T47D (cell line): Measurements from ENCODE around the gene HPS1.
A peak's percentile ranks its signal among the peaks of the same experiment; 100 is the strongest.

Source experiments
- DNase-seq, 2 experiments: peaks; one replicate each; pipeline versions ENCODE4 v3.0.0 to v3.0.0-alpha.2; 2011 to 2012; ENCODE audit warnings: low read depth in 1 of 2, low spot score in 1 of 2
- JUND ChIP-seq: IDR thresholded peaks from 2 replicates; pipeline ENCODE4 v1.6.1; 2012; ENCODE audit warnings: low read depth
- in situ Hi-C: cut with HindIII; loops from 2 replicates; pipeline ENCODE4 v1.10.0; 2016; ENCODE audit warnings: low sequenced_read_pairs, low pct_unique_long_range_greater_than_20kb

Gene HPS1

GRCh38 chr10:98380493-98381339, 66.0 kb downstream of the HPS1 start:
- no peak for DNase-seq
- in situ Hi-C loops, result no loop called here
- TF ChIP-seq JUND, result no peak

- in situ Hi-C loops, result no loop called here
- no peak for DNase-seq
- TF ChIP-seq JUND, result no peak
Observed at GRCh38 chr10:98378722-98379121, 68.0 kb downstream of the HPS1 start.

GRCh38 chr10:98377536-98377935, 69.2 kb downstream of the HPS1 start:
- TF ChIP-seq JUND, result no peak
- DNase-seq, result no peak
- in situ Hi-C loops, result no loop called here

GRCh38 chr10:98377001-98377400, 69.7 kb downstream of the HPS1 start:
- in situ Hi-C loops, result no loop called here
- no peak for DNase-seq
- no peak for TF ChIP-seq JUND

GRCh38 chr10:98376485-98376884, 70.2 kb downstream of the HPS1 start:
- no peak for TF ChIP-seq JUND
- peak in 1 of 2 experiments; percentile 37 for DNase-seq
- in situ Hi-C loops, result no loop called here

GRCh38 chr10:98374217-98374985, 72.3 kb downstream of the HPS1 start:
- in situ Hi-C loops, result no loop called here
- no peak for TF ChIP-seq JUND

GRCh38 chr10:98373260-98374040, 73.3 kb downstream of the HPS1 start:
- no peak for DNase-seq
- no peak for TF ChIP-seq JUND
- in situ Hi-C loops, result no loop called here

More at GRCh38 chr10:98374217-98374985, 72.3 kb downstream of the HPS1 start:
- DNase-seq, result no peak

GRCh38 chr10:98370831-98371820, 75.6 kb downstream of the HPS1 start:
- no peak for DNase-seq
- in situ Hi-C loops, result no loop called here
- TF ChIP-seq JUND, result no peak

- TF ChIP-seq JUND, result no peak
- DNase-seq, result no peak
- in situ Hi-C loops, result no loop called here
Observed at GRCh38 chr10:98369801-98370200, 76.9 kb downstream of the HPS1 start.

GRCh38 chr10:98368644-98369043, 78.1 kb downstream of the HPS1 start:
- no peak for TF ChIP-seq JUND
- no peak for DNase-seq
- in situ Hi-C loops, result no loop called here

GRCh38 chr10:98367604-98368451, 78.9 kb downstream of the HPS1 start:
- no peak for DNase-seq
- in situ Hi-C loops, result no loop called here
- TF ChIP-seq JUND, result no peak
